ENCODE data around the gene SPTB.
A peak's percentile ranks its signal among the peaks of the same experiment; 100 is the strongest.
"Not testable (repeated sequence)": the region's sequence is repeated elsewhere in the genome, so short reads cannot be mapped to it uniquely, and the experiment has no call there.

Gene SPTB

DNA sequence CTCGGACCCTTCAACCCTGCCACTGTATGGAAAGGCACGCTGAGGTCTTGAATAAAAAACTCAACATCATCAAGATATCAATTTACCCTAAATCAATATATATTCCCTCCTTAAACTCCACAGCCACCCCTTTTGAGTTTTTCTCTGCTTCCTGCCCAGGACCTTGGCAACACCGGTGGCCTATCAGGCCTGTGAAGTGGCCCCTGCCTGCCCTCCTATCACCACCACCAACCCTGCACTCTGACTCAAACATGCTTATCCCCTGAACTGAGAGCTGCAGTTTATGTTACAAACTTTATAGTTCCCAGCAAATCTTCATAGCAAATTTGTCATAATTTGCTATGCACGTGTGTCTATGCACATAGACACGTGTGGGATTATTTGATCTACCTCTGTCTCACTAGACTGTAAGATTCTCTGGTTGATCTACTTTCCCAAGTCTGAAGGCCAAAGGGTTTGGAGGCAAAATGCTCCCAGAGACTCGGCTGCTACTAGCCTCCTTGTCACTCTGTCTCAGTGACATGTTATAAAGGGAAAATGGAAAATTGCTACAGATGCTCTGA, 63.4 kb downstream of the SPTB start:
- no peak for DNase-seq

DNA sequence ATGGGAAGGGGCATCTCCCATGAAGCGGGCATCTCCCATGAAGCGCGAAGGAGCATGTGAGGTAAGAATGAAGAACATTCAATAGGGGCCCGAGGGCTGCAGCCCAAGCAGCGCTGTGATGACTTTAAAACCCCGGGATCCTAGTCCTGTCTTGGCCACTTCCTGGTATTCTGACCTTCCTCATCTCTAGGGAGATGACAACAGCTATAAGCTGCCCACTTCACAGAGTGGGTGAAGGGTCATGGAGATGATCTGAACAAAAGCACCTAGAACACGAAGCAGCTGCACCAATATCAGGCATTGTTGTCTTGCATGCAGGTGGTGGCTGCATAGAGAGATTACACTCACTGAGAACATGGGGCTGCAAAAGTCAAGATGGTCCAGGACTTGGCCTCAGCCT, 64.5 kb downstream of the SPTB start:
- DNase-seq, result no peak

- no peak for DNase-seq
Measured at GRCh38 chr14:64812412-64812811, 67.3 kb downstream of the SPTB start.

DNA sequence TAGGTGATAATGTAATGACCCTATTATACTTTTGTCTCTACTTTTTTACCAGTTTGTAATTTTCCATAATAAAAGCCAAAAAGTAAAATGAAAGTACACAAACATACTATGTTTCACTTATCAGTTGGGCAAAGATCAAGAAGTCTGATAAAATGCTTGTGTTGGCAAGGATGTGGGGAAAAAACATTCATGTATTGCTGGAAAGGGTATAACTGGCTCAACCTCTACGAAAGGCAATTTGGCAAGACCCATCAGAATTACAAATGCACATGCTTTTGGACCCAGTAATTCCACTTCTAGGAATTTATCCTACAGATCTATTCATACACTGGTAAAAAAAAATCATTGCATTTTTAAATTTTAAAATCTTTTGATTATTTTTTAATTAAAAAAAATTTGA, 68.0 kb downstream of the SPTB start:
- DNase-seq, result no peak

DNA sequence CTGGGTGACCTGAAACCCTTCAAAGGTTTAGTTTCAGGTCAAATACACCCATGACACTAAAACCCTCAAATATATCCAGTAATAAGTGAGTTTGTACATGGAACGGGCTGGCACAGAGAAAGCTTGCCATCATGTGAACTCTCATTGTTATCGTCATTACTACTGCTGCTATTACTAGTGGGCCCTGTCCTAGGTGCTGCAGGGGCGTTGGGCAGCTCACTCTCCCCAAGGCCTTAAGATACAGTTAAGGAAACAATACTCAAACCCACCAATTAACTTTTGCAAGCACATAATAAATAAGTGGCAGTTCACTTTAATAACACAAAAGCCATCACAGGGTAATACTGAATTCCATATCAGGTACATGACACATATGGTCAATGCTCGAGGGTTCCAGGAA, 71.3 kb downstream of the SPTB start:
- no peak for DNase-seq

- no peak for DNase-seq
Measured at GRCh38 chr14:64807551-64807950, 72.2 kb downstream of the SPTB start.

GRCh38 chr14:64806862-64807495, 72.7 kb downstream of the SPTB start:
- no peak for DNase-seq

GRCh38 chr14:64806202-64806861, 73.4 kb downstream of the SPTB start:
- no peak for DNase-seq

GRCh38 chr14:64805646-64806045, 74.1 kb downstream of the SPTB start:
- DNase-seq, result not testable (repeated sequence)

DNA sequence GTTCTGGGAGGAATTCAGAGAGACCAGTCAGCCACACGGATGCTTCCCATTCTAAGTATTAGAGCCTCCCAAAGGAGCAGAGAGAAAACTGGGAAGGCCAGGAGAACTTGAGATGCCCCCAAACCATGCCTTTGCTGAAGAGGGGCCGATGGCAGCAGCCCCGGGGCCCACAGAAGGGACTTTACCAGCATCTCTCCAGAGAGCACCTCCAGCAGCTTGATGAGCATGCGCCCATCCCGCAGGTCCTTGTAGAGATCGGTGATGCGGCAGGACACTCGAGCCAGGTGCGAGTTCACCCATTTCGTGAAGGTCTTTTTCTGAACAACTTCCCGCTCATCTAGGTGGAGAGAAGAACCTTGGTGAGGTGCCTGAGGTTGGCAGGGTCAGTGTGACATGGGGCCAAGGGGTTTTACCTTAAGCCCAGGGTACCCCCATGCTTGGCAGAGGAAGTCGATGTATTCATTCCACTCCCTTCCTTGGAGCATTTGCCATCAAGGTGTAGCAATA, 74.9 kb downstream of the SPTB start:
- no peak for DNase-seq

GRCh38 chr14:64801800-64802199, 77.9 kb downstream of the SPTB start:
- no peak for DNase-seq

GRCh38 chr14:64801046-64801445, 78.7 kb downstream of the SPTB start:
- peak in 1 of 2 experiments; percentile 36 for DNase-seq

- no peak for DNase-seq
Measured at GRCh38 chr14:64800000-64800399, 79.7 kb downstream of the SPTB start.

- DNase-seq, result no peak
Measured at GRCh38 chr14:64799555-64799954, 80.2 kb downstream of the SPTB start.

GRCh38 chr14:64796369-64796768, 83.3 kb downstream of the SPTB start:
- DNase-seq, result no peak

- DNase-seq, result no peak
Measured at GRCh38 chr14:64795921-64796320, 83.8 kb downstream of the SPTB start.

- DNase-seq, result no peak
Measured at GRCh38 chr14:64795211-64795610, 84.5 kb downstream of the SPTB start.

GRCh38 chr14:64792871-64793560, 86.7 kb downstream of the SPTB start:
- no peak for DNase-seq

DNA sequence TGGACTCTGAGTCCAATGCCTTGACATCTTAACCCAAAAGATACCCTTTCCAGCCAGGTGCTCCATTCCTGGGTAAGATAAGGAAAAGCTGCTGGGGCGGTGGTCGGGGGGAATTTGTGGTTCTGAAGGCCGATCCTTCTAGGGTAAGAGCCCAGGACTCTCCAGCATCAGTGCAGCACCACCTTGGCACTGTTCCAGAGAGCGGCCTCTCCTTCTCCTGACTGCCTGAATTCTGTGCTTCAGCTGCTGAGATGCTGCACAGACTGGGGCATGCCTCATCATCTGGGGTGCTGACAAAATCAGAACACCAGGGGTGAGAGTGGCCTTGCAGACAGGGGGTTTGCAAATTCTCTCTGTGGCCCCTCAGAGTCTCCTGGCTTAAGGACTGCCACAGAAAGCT, 87.5 kb downstream of the SPTB start:
- no peak for DNase-seq

- no peak for DNase-seq
Measured at GRCh38 chr14:64790478-64790877, 89.2 kb downstream of the SPTB start.

GRCh38 chr14:64789696-64790095, 90.0 kb downstream of the SPTB start:
- no peak for DNase-seq

DNA sequence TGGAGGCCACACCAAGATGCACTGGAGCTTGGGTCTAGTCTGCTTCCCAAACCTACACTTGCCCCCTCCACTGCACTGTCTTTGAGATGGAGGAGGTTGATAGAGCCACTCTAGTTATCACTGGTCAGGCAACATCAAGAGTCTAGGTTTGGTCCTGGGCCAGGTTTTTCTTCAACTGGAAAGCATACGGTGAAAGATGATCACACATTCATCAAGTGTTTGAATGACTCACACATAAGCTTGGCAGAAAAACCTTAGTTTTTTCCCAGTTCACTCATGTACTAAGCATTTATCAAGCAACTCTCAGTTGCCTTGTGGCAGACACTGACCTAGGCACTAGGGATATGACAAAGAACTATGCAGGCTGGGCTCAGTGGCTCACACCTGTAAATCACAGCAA, 91.0 kb downstream of the SPTB start:
- DNase-seq, result no peak

DNA sequence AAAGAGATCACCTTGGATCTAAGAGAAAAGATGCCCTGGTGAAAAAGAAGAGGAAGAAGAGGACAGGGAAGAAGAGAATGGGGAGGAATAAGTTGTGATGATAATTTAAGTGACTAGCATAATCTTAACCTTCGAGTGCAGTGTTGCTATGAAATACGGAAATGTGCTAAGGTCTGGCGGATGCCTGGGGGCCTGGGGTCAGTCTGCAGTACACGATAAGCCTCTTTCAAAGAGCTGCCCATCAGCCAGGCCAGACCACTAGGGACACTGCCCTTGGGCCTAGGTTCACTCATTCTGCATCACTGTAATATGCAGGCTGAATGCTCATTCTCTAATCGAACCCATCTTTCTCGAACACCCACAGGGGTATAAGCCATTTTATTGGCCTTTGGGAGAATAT, 92.1 kb downstream of the SPTB start:
- no peak for DNase-seq
